WTC11 (cell line): ENCODE results near the gene MOCS1.

Experiments used
- AFF4 ChIP-seq: sonication (generic); formaldehyde crosslinking; IDR thresholded peaks from 2 replicates; pipeline ENCODE4 v1.8.1; 2023; ENCODE audit warnings: mild to moderate bottlenecking, missing genetic modification reagents, borderline replicate concordance
- CTCF ChIP-seq: fragments of 200-600 bp; IDR thresholded peaks from 2 replicates; pipeline ENCODE4 v1.8.0; 2022; ENCODE audit warnings: antibody characterized with exemption
- ELF4 ChIP-seq: sonication (generic); formaldehyde crosslinking; IDR thresholded peaks from 2 replicates; pipeline ENCODE4 v1.8.1; 2022; ENCODE audit warnings: low read depth, mild to moderate bottlenecking, moderate library complexity, missing genetic modification reagents
- ETV6 ChIP-seq: sonication (generic); formaldehyde crosslinking; IDR thresholded peaks from 2 replicates; pipeline ENCODE4 v1.8.1; 2022; ENCODE audit warnings: mild to moderate bottlenecking, missing genetic modification reagents
- GTF2I ChIP-seq: fragments of 250-450 bp; sonication (Bioruptor Pico); conservative IDR thresholded peaks from 2 replicates; pipeline ENCODE4 v1.4.0; 2021; ENCODE audit warnings: mild to moderate bottlenecking
- KAT7 ChIP-seq: sonication (generic); formaldehyde crosslinking; IDR thresholded peaks from 2 replicates; pipeline ENCODE4 v1.8.1; 2023; ENCODE audit warnings: missing genetic modification reagents, mild to moderate bottlenecking, borderline replicate concordance
- PREB ChIP-seq: sonication (generic); formaldehyde crosslinking; IDR thresholded peaks from 2 replicates; pipeline ENCODE4 v1.8.1; 2022; ENCODE audit warnings: mild to moderate bottlenecking, missing genetic modification reagents, moderate library complexity, borderline replicate concordance
- TCF7 ChIP-seq: sonication (generic); formaldehyde crosslinking; IDR thresholded peaks from 2 replicates; pipeline ENCODE4 v1.8.0; 2022; ENCODE audit warnings: mild to moderate bottlenecking, low read depth, missing genetic modification reagents, moderate library complexity
- TP53 ChIP-seq: sonication (generic); formaldehyde crosslinking; IDR thresholded peaks from 2 replicates; pipeline ENCODE4 v1.8.1; 2023; ENCODE audit warnings: mild to moderate bottlenecking, missing genetic modification reagents
- USF1 ChIP-seq: sonication (generic); formaldehyde crosslinking; IDR thresholded peaks from 2 replicates; pipeline ENCODE4 v1.8.0; 2022; ENCODE audit warnings: mild to moderate bottlenecking, missing genetic modification reagents
- ZNF317 ChIP-seq: sonication (generic); formaldehyde crosslinking; IDR thresholded peaks from 2 replicates; pipeline ENCODE4 v1.8.1; 2023; ENCODE audit warnings: low read depth, mild to moderate bottlenecking, moderate library complexity, missing genetic modification reagents, borderline replicate concordance

GRCh38 chr6:39951191-39951590 is 16.9 kb upstream of the MOCS1 start:
- TF ChIP-seq CTCF, result no peak
- no peak for TF ChIP-seq ETV6
- TF ChIP-seq GTF2I, result no peak
- TF ChIP-seq PREB (CRISPR knock-in tag), result no peak
- TF ChIP-seq USF1 (CRISPR knock-in tag), result no peak
- TF ChIP-seq TP53 (CRISPR knock-in tag), result no peak
- TF ChIP-seq KAT7 (CRISPR knock-in tag), result no peak
- no peak for TF ChIP-seq TCF7
- no peak for TF ChIP-seq ZNF317 (CRISPR knock-in tag)
- no peak for TF ChIP-seq ELF4 (CRISPR knock-in tag)
- TF ChIP-seq AFF4, result no peak
